Activated CD4-positive, alpha-beta T cell treated with anti-CD3 and anti-CD28 coated beads, Interleukin-2, amount 50 U/mL, for 4 hours (primary cell): ENCODE data around the gene DSTYK.
"Not testable (repeated sequence)": the region's sequence is repeated elsewhere in the genome, so short reads cannot be mapped to it uniquely, and the experiment has no call there.

ENCODE experiments used
- DNase-seq, 2 experiments: peaks; one replicate each; pipeline ENCODE4 v3.0.0-alpha.2; 2020

DSTYK gene

GRCh38 chr1:205211839-205212536 lies 486 bp upstream of the DSTYK start:
- no peak for DNase-seq

GRCh38 chr1:205210756-205211168 lies 740 bp downstream of the DSTYK start:
- no peak for DNase-seq

GRCh38 chr1:205208811-205209210 lies 2.7 kb downstream of the DSTYK start:
- DNase-seq, result no peak

- DNase-seq, result no peak
Measured at GRCh38 chr1:205205055-205205454, 6.4 kb downstream of the DSTYK start.

GRCh38 chr1:205204552-205204951 lies 7.0 kb downstream of the DSTYK start:
- DNase-seq, result no peak

- no peak for DNase-seq
Measured at GRCh38 chr1:205199931-205200299, 11.6 kb downstream of the DSTYK start.

- DNase-seq, result peak in 1 of 2 experiments; percentile 3
Measured at GRCh38 chr1:205199090-205199930, 12.2 kb downstream of the DSTYK start.

GRCh38 chr1:205192287-205192686 lies 19.2 kb downstream of the DSTYK start:
- no peak for DNase-seq

GRCh38 chr1:205191622-205192021 lies 19.9 kb downstream of the DSTYK start:
- no peak for DNase-seq

- no peak for DNase-seq
Measured at GRCh38 chr1:205190845-205191577, 20.5 kb downstream of the DSTYK start.

GRCh38 chr1:205189131-205189530 lies 22.4 kb downstream of the DSTYK start:
- no peak for DNase-seq

- DNase-seq, result no peak
Measured at GRCh38 chr1:205188596-205188995, 22.9 kb downstream of the DSTYK start.

GRCh38 chr1:205188098-205188497 lies 23.4 kb downstream of the DSTYK start:
- no peak for DNase-seq

- no peak for DNase-seq
Measured at GRCh38 chr1:205187420-205187819, 24.1 kb downstream of the DSTYK start.

GRCh38 chr1:205186191-205186590 lies 25.3 kb downstream of the DSTYK start:
- no peak for DNase-seq

GRCh38 chr1:205183676-205184335 lies 27.7 kb downstream of the DSTYK start:
- no peak for DNase-seq

- DNase-seq, result no peak
Measured at GRCh38 chr1:205182930-205183329, 28.6 kb downstream of the DSTYK start.

- not testable (repeated sequence) for DNase-seq
Measured at GRCh38 chr1:205180331-205180730, 31.2 kb downstream of the DSTYK start.

GRCh38 chr1:205179842-205180241 lies 31.7 kb downstream of the DSTYK start:
- DNase-seq, result no peak

- no peak for DNase-seq
Measured at GRCh38 chr1:205172729-205173366, 38.7 kb downstream of the DSTYK start.

GRCh38 chr1:205171369-205171768 lies 40.1 kb downstream of the DSTYK start:
- no peak for DNase-seq

- no peak for DNase-seq
Measured at GRCh38 chr1:205170532-205171269, 40.8 kb downstream of the DSTYK start.
